Measurements from ENCODE around the gene PLCB4. TPM values are rescaled to one million over a fixed set of nuclear protein-coding genes. Genes with fewer than 3 reads are reported as not detected.

PLCB4 gene
- total RNA-seq, 1 donor from 2014 or later = 21.2 TPM

DNA sequence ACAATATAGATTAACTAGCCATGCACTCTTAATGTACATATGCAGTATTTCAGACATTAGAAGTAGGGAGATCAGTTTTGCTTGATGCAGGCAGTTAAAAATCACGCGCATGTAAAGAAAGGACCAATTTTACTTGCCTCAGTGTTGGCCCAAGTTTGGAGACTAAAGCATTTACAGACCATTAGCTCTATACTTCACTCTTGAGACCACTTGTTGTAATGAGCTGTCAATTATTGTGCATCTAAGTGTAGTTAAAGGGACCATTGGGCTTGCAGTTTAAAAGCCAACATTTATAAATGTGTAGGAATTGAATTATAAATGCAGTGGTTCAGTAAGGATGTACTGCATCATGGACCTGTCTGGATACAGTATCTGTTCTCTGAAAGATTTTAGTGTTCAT lies 53.7 kb downstream of the PLCB4 start:
- Mint-ChIP-seq H3K4me1 (ENCODE audit: unreplicated experiment) (peaks cover 28% of the 10 kb centered on the region), H3K9me3 (no peaks in the 10 kb centered on the region), H3K27ac (no peak overlapping the region), H3K4me3 (no peak overlapping the region), H3K36me3 (no peaks in the 10 kb centered on the region), H3K27me3 (no peaks in the 10 kb centered on the region)
- TF ChIP-seq, protein P1, sequence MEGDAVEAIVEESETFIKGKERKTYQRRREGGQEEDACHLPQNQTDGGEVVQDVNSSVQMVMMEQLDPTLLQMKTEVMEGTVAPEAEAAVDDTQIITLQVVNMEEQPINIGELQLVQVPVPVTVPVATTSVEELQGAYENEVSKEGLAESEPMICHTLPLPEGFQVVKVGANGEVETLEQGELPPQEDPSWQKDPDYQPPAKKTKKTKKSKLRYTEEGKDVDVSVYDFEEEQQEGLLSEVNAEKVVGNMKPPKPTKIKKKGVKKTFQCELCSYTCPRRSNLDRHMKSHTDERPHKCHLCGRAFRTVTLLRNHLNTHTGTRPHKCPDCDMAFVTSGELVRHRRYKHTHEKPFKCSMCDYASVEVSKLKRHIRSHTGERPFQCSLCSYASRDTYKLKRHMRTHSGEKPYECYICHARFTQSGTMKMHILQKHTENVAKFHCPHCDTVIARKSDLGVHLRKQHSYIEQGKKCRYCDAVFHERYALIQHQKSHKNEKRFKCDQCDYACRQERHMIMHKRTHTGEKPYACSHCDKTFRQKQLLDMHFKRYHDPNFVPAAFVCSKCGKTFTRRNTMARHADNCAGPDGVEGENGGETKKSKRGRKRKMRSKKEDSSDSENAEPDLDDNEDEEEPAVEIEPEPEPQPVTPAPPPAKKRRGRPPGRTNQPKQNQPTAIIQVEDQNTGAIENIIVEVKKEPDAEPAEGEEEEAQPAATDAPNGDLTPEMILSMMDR (conservative IDR thresholded peaks at IDR 0.05) = no peak
- no peak for DNase-seq (ENCODE audit: extremely low spot score, unreplicated experiment)

DNA sequence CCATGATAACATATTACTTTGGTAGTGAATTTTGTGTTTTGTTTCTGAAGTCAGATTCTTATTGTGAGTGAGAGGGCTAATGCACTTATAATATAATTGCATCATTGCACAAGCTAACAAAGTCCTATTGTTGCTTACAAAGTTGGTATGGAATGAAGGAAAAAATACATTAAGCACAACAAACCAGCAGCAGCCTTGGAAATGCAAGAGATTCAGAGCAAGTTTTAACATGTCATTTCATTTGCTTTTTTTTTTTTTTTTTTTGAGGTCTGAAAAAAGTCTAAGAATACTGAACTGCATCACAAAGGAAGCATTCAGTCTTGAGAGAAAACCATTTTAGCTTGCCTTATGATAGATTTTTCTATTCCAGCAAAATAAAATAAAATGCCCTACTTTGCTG lies 57.6 kb downstream of the PLCB4 start:
- Mint-ChIP-seq H3K27ac (no peak overlapping the region), H3K4me1 (ENCODE audit: unreplicated experiment) (peaks cover 30% of the 10 kb centered on the region), H3K9me3 (peaks cover 5% of the 10 kb centered on the region), H3K4me3 (no peak overlapping the region), H3K36me3 (no peaks in the 10 kb centered on the region), H3K27me3 (no peaks in the 10 kb centered on the region)
- TF ChIP-seq, protein P1 (conservative IDR thresholded peaks at IDR 0.05) = no peak
- DNase-seq (ENCODE audit: extremely low spot score, unreplicated experiment) = no peak

DNA sequence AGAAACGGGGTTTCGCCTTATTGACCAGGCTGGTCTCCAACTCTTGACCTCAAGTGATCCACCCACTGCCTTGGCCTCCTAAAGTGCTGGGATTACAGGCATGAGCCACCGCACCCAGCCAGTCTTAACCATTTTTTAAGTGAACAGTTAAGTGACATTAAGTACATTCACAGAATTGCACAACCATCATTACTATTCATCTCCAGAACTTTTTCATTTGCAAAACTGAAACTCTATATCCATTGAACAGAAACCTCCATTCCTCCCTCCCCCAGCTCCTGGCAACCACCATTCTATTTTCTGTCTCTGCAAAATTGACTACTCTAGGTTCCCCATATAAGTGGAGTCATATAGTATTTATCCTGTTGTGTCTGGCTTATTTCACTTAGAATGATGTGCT lies 59.7 kb downstream of the PLCB4 start:
- peaks cover 25% of the 10 kb centered on the region for H3K4me1 Mint-ChIP-seq (ENCODE audit: unreplicated experiment)

DNA sequence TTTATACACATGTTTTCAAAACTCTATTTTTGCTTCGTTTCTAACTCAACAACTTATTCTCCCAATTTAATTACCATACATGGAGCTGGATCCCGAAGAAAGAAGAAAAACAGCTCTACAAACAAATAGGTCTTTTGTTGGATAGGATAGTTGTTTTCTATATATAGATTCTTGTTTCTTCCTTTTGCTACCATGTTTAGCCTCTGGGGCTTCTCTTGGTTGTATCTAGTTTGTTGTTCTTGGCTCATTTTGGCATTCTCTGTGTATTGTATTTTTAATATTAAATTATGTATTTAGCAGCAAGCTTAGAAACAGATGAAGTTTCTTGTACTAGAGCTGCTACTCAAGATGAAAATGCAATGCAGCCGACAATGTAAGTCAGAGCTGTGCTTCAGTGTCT lies 60.9 kb downstream of the PLCB4 start:
- Mint-ChIP-seq H3K36me3 (no peaks in the 10 kb centered on the region), H3K27me3 (no peaks in the 10 kb centered on the region), H3K27ac (no peak overlapping the region), H3K4me3 (no peak overlapping the region), H3K4me1 (ENCODE audit: unreplicated experiment) (peaks cover 25% of the 10 kb centered on the region), H3K9me3 (peaks cover 5% of the 10 kb centered on the region)
- TF ChIP-seq, protein P1 (conservative IDR thresholded peaks at IDR 0.05) = no peak
- DNase-seq (ENCODE audit: extremely low spot score, unreplicated experiment) = no peak

More for the DNA sequence above, 59.7 kb downstream of the PLCB4 start:
- peaks cover 5% of the 10 kb centered on the region for H3K9me3 Mint-ChIP-seq
- H3K36me3 Mint-ChIP-seq = no peaks in the 10 kb centered on the region
- H3K27me3 Mint-ChIP-seq = no peaks in the 10 kb centered on the region
- DNase-seq (ENCODE audit: extremely low spot score, unreplicated experiment) = no peak
- TF ChIP-seq, protein P1 (conservative IDR thresholded peaks at IDR 0.05) = no peak
- no peak overlapping the region for H3K4me3 Mint-ChIP-seq
- H3K27ac Mint-ChIP-seq = no peak overlapping the region

DNA sequence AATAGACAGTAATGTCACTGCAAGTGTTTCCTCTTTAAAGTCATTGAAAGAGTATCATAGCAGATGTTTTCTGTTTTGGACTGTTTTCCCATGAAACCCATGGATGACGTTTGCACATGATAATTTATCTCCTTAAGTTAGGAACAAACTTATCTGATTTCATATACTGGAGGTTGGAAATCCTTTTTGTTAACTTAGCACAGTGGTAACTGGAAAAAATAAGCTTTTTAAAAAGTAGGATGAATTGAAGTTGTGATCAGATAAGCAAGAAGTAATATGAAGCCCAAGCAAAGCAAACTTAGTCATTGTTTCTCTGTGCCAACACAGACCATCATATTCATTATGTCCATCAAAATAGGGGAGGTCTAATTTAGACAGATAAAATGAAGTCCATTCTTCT lies 61.6 kb downstream of the PLCB4 start:
- no peaks in the 10 kb centered on the region for H3K27me3 Mint-ChIP-seq
- H3K9me3 Mint-ChIP-seq = peaks cover 5% of the 10 kb centered on the region
- peaks cover 25% of the 10 kb centered on the region for H3K4me1 Mint-ChIP-seq (ENCODE audit: unreplicated experiment)
- DNase-seq (ENCODE audit: extremely low spot score, unreplicated experiment) = no peak
- no peak overlapping the region for H3K4me3 Mint-ChIP-seq
- TF ChIP-seq, protein P1 (conservative IDR thresholded peaks at IDR 0.05) = no peak
- no peaks in the 10 kb centered on the region for H3K36me3 Mint-ChIP-seq
- H3K27ac Mint-ChIP-seq = no peak overlapping the region

DNA sequence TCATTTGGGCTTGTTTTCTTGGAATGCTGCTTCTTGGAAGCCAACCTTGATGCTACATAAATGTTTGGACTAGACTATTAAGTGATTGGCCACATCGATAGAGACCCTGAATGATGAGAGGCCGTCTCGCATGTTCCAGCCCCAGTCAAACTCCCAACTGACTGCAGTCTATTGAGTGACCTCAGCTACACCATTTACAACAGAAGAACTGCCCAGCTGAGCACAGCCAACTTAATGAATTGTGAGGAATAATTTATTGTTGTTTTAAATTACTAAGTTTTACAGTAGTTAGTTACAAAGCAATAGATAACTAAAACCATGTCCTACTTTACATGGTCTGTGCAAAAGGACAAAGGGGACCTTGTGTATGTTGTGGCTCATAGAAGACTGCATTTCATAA lies 63.0 kb downstream of the PLCB4 start:
- Mint-ChIP-seq H3K27me3 (no peaks in the 10 kb centered on the region), H3K4me3 (no peak overlapping the region), H3K9me3 (peaks cover 5% of the 10 kb centered on the region), H3K4me1 (ENCODE audit: unreplicated experiment) (peaks cover 28% of the 10 kb centered on the region), H3K27ac (no peak overlapping the region), H3K36me3 (no peaks in the 10 kb centered on the region)
- no peak for DNase-seq (ENCODE audit: extremely low spot score, unreplicated experiment)
- TF ChIP-seq, protein P1 (conservative IDR thresholded peaks at IDR 0.05) = no peak

Measured in type B pancreatic cell (in vitro differentiated cells).